GM12864 (cell line): Measurements from ENCODE around the gene PPIH.
"Not testable (repeated sequence)": the region's sequence is repeated elsewhere in the genome, so short reads cannot be mapped to it uniquely, and the experiment has no call there.

Experiments
- DNase-seq: peaks from one replicate; pipeline ENCODE4 v3.0.0-alpha.2; 2011; ENCODE audit warnings: low read depth
- H3K4me3 ChIP-seq: 2 replicates; pipeline ENCODE4 v1.5.1; 2011; ENCODE audit warnings: mild to moderate bottlenecking, low read depth, low read length, control low read depth
- TF ChIP-seq, protein P1 (sequence below): IDR thresholded peaks from 2 replicates; pipeline ENCODE4 v1.5.1; 2011; ENCODE audit warnings: low read depth, mild to moderate bottlenecking, moderate library complexity, low read length, control low read depth, inconsistent platforms; ENCODE audit errors: missing control alignments

PPIH gene

GRCh38 chr1:42692461-42692860, 34.2 kb downstream of the PPIH start:
- no peak for DNase-seq
- H3K4me3 ChIP-seq, result no peak overlapping the region
- TF ChIP-seq, protein P1, sequence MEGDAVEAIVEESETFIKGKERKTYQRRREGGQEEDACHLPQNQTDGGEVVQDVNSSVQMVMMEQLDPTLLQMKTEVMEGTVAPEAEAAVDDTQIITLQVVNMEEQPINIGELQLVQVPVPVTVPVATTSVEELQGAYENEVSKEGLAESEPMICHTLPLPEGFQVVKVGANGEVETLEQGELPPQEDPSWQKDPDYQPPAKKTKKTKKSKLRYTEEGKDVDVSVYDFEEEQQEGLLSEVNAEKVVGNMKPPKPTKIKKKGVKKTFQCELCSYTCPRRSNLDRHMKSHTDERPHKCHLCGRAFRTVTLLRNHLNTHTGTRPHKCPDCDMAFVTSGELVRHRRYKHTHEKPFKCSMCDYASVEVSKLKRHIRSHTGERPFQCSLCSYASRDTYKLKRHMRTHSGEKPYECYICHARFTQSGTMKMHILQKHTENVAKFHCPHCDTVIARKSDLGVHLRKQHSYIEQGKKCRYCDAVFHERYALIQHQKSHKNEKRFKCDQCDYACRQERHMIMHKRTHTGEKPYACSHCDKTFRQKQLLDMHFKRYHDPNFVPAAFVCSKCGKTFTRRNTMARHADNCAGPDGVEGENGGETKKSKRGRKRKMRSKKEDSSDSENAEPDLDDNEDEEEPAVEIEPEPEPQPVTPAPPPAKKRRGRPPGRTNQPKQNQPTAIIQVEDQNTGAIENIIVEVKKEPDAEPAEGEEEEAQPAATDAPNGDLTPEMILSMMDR, result no peak

GRCh38 chr1:42692911-42693310, 34.7 kb downstream of the PPIH start:
- no peak overlapping the region for H3K4me3 ChIP-seq
- TF ChIP-seq, protein P1, result no peak
- DNase-seq, result no peak

DNA sequence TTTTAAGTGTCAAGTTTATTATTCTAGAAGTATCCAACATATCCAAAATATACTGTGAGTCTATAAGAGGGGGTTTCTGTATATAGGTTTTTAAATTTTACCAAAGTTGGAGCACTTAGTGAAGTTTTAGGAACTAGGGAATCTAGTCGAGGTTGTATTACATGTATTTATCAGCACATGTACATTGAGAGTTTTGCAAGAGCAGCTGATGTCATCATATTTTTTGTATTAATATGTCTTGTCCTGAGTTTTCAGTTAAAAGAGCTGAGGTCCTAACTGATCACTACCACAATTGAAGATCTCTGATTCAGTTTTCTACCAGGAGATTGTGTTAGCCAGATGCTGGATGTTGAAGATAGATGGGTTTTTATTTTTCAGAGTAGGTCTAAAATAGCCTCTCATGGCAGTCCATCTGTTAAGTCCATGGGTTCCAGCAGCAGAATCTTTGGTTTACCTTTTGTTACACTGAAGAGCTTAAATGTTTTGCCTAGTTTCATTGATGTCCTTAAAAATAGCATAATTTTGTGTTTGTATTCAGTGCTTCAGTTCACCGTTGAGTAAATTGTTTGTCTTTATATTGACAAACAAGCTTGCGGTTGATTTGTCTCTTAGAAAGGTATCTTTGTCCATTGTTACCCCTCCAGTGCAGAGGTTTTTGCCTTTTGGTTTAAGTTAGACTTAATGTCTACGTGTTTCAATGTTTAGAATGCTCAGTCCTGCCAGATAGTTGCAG, 40.0 kb downstream of the PPIH start:
- TF ChIP-seq, protein P1, result no peak
- no peak overlapping the region for H3K4me3 ChIP-seq
- no peak for DNase-seq

DNA sequence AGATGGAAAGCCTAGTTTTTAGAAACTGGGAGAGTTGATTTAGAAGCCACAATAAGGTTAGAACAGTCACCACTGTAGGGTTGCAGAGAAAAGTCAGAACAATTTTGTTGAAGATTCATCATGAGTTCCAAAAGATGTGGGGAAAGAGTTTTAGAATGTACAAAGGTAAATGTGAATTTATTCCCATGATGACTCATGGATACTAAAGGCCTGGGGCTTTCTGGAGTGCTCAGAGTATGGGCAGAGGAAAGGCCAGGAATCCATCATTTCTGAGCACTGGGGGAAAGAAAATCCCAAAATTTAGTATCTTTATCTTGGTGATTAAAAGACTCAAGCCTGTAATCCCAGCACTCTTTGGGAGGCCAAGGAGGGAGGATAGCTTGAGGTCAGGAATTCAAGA, 41.8 kb downstream of the PPIH start:
- H3K4me3 ChIP-seq, result no peak overlapping the region
- DNase-seq, result no peak
- TF ChIP-seq, protein P1, result no peak

GRCh38 chr1:42703888-42704464, 45.8 kb downstream of the PPIH start:
- DNase-seq, result no peak
- TF ChIP-seq, protein P1, result no peak
- no peak overlapping the region for H3K4me3 ChIP-seq

DNA sequence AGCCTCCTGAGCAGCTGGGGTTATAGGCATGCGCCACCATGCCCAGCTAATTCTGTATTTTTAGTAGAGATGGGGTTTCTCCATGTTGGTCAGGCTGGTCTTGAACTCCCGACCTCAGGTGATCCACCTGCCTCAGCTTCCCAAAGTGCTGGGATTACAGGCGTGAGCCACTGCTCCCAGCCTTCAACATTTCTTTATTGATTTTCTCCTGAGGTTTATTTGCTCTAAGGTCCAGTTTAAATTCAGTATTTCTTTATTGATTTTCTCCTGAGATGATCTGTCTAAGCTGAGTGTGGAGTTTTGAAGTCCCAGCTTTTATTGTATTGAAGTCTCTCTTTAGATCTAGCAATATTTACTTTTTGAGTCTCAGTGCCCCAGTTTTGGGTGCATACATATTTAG, 54.6 kb downstream of the PPIH start:
- not testable (repeated sequence) for H3K4me3 ChIP-seq, DNase-seq

DNA sequence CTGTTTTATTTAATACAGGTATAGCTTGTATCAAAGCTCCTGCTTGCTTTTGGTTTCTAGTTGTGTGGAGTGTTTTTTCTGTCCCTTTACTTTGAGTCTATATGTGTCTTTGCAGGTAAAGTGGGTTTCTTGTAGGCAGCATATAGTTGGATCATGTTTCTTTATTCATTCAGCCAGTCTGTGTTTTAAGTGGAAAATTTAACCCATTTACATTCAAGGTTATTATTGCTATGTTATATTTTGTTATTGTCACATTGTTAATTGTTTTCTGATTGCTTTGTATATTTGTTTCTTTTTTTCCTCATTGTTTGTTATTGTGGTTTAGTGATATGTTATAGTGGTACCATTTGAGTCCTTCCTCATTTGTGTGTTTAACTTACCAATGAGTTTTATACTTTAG, 55.1 kb downstream of the PPIH start:
- TF ChIP-seq, protein P1, result no peak
- no peak overlapping the region for H3K4me3 ChIP-seq
- DNase-seq, result no peak

- not testable (repeated sequence) for H3K4me3 ChIP-seq
Observed at GRCh38 chr1:42714441-42714840, 56.2 kb downstream of the PPIH start.

More at GRCh38 chr1:42714441-42714840, 56.2 kb downstream of the PPIH start:
- not testable (repeated sequence) for DNase-seq
